SK-N-SH (cell line): Measurements from ENCODE around the gene EFS. TPM values are rescaled to one million over a fixed set of nuclear protein-coding genes. Genes with fewer than 3 reads are reported as not detected.

Experiments used
- CTCF ChIA-PET: fragments of 300-600, 350-600 bp; formaldehyde crosslinking; extraction: SDS; loops from one replicate; lab custom pipeline; 2021; lab: Yijun Ruan, JAX
- POLR2A ChIA-PET: fragments of 350-600 bp; sonication (Branson Sonifier 250); formaldehyde crosslinking; extraction: SDS; loops from one replicate; lab custom pipeline; 2020; ENCODE audit warnings: antibody characterized with exemption, inconsistent platforms; lab: Yijun Ruan, JAX
- DNase-seq: peaks from one replicate; pipeline ENCODE4 v3.0.0; 2012
- H2AFZ ChIP-seq: fragments of 200-600 bp; sonication (generic); 2 replicates; pipeline ENCODE4 v1.8.1; 2016; ENCODE audit warnings: antibody characterized with exemption, mild to moderate bottlenecking, low read depth
- H3F3A ChIP-seq: fragments of 200-600 bp; sonication (generic); replicated peaks from 2 replicates; pipeline ENCODE3; 2016; ENCODE audit warnings: antibody characterized with exemption, mild to moderate bottlenecking; ENCODE audit not compliant: insufficient read depth
- H3K27ac ChIP-seq, 2 experiments: fragments of 200-500 bp in 1 of 2; fragments of 200-600 bp in 1 of 2; sonication (Bioruptor generic) in 1 of 2; sonication (generic), shearing (Covaris generic) in 1 of 2; 2 replicates each; pipeline versions ENCODE4 v1.5.1 to v1.6.1; 2014 to 2016; ENCODE audit warnings: low read depth in 2 of 2, inconsistent platforms in 1 of 2, low read length in 1 of 2, mild to moderate bottlenecking in 1 of 2, mixed read lengths in 1 of 2
- H3K27me3 ChIP-seq: fragments of 200-600 bp; sonication (generic), shearing (Covaris generic); 2 replicates; pipeline ENCODE4 v1.6.1; 2016; ENCODE audit warnings: mixed run types; ENCODE audit not compliant: insufficient read depth
- H3K36me3 ChIP-seq, 2 experiments: fragments of 200-500 bp in 1 of 2; fragments of 200-600 bp in 1 of 2; sonication (Bioruptor generic) in 1 of 2; sonication (generic) in 1 of 2; replicated peaks in 1 of 2; 2 replicates each; pipeline versions ENCODE3 to v1.5.1; 2014 to 2016; ENCODE audit warnings: low read length in 1 of 2, mild to moderate bottlenecking in 1 of 2; ENCODE audit not compliant: insufficient read depth in 2 of 2, control insufficient read depth in 1 of 2
- H3K4me1 ChIP-seq, 2 experiments: fragments of 200-500 bp in 1 of 2; fragments of 200-600 bp in 1 of 2; sonication (Bioruptor generic) in 1 of 2; sonication (generic), shearing (Covaris generic) in 1 of 2; 2 replicates each; pipeline versions ENCODE4 v1.5.1 to v1.6.1; 2014 to 2016; ENCODE audit warnings: low read depth in 1 of 2, low read length in 1 of 2, mixed run types in 1 of 2; ENCODE audit not compliant: insufficient read depth in 2 of 2, control insufficient read depth in 1 of 2
- H3K4me2 ChIP-seq: fragments of 200-600 bp; sonication (generic), shearing (Covaris generic); 2 replicates; pipeline ENCODE4 v1.6.1; 2017; ENCODE audit warnings: mixed run types
- H3K4me3 ChIP-seq, 2 experiments: fragments of 200-500 bp in 1 of 2; fragments of 200-600 bp in 1 of 2; sonication (Bioruptor generic) in 1 of 2; sonication (generic), shearing (Covaris generic) in 1 of 2; 2 replicates each; pipeline versions ENCODE4 v1.5.1 to v1.8.1; 2014 to 2016; ENCODE audit warnings: low read depth in 2 of 2, inconsistent platforms in 1 of 2, low read length in 1 of 2, mild to moderate bottlenecking in 1 of 2, mixed read lengths in 1 of 2, moderate library complexity in 1 of 2
- H3K79me2 ChIP-seq: fragments of 200-600 bp; sonication (generic); 2 replicates; pipeline ENCODE4 v1.8.1; 2017; ENCODE audit warnings: mild to moderate bottlenecking; ENCODE audit not compliant: insufficient read depth
- H3K9ac ChIP-seq: fragments of 200-600 bp; sonication (generic); 2 replicates; pipeline ENCODE4 v1.6.1; 2017; ENCODE audit warnings: mixed run types
- H3K9me2 ChIP-seq: fragments of 200-600 bp; sonication (generic); 2 replicates; pipeline ENCODE4 v1.6.1; 2017; ENCODE audit warnings: mixed run types
- H3K9me3 ChIP-seq: fragments of 200-600 bp; sonication (generic); 2 replicates; pipeline ENCODE4 v1.6.1; 2017; ENCODE audit warnings: mixed run types, mild to moderate bottlenecking, moderate library complexity
- H4K20me1 ChIP-seq: fragments of 200-600 bp; sonication (generic); 2 replicates; pipeline ENCODE4 v1.6.1; 2017; ENCODE audit warnings: mild to moderate bottlenecking, mixed run types; ENCODE audit not compliant: insufficient read depth
- CHD2 ChIP-seq: fragments of 150-350 bp; IDR thresholded peaks from 2 replicates; pipeline ENCODE4 v1.6.1; 2018; ENCODE audit warnings: low read length; ENCODE audit not compliant: partially characterized antibody
- FOSL2 ChIP-seq: IDR thresholded peaks from 2 replicates; pipeline ENCODE4 v1.4.0; 2012; ENCODE audit warnings: low read depth, mild to moderate bottlenecking, moderate library complexity, borderline replicate concordance
- FOXM1 ChIP-seq: IDR thresholded peaks from 2 replicates; pipeline ENCODE4 v1.4.0; 2012; ENCODE audit warnings: low read depth, mild to moderate bottlenecking
- POLR2AphosphoS5 ChIP-seq: IDR thresholded peaks from 2 replicates; pipeline ENCODE4 v1.6.1; 2012; ENCODE audit warnings: low read depth, low read length
- RXRA ChIP-seq: IDR thresholded peaks from 2 replicates; pipeline ENCODE4 v1.4.0; 2012; ENCODE audit warnings: low read depth, mild to moderate bottlenecking, borderline replicate concordance
- SIN3A ChIP-seq: IDR thresholded peaks from 2 replicates; pipeline ENCODE4 v1.6.1; 2012; ENCODE audit warnings: low read depth, mild to moderate bottlenecking, low read length, moderate library complexity, borderline replicate concordance
- YY1 ChIP-seq: IDR thresholded peaks from 2 replicates; pipeline ENCODE4 v1.4.0; 2012; ENCODE audit warnings: low read depth, mild to moderate bottlenecking
- WGBS: methylation state at CpG from one replicate; pipeline ENCODE4 v1.1.6; 2017; ENCODE audit warnings: low lambda C conversion rate; 5-methylcytosine and 5-hydroxymethylcytosine counted together
- polyA plus RNA-seq, 3 experiments: library from polyadenylated mRNA; depleted of rRNA; stranded (reverse); fragments of >200 nt; gene quantifications; 2 replicates each; pipeline ENCODE4 v1.2.3, GENCODE V29; 2012
- TF ChIP-seq, protein P1 (sequence below): fragments of 200-600 bp; sonication (generic); IDR thresholded peaks from 2 replicates; pipeline ENCODE4 v1.6.1; 2017; ENCODE audit warnings: antibody characterized with exemption, mild to moderate bottlenecking, moderate library complexity
- TF ChIP-seq, protein P2 (sequence below): IDR thresholded peaks from 2 replicates; pipeline ENCODE4 v1.4.0; 2012; ENCODE audit warnings: low read depth, borderline replicate concordance
- TF ChIP-seq, protein P3 (sequence below): fragments of 150-350 bp; IDR thresholded peaks from 2 replicates; pipeline ENCODE4 v1.6.1; 2017; ENCODE audit warnings: antibody characterized with exemption, low read length, low read depth, borderline replicate concordance
- TF ChIP-seq, protein P4 (sequence below): IDR thresholded peaks from 2 replicates; pipeline ENCODE4; 2012

EFS gene
- polyA plus RNA-seq, 1 of the 3 experiments (the other 2 are of a cell fraction), result 4.4 TPM

DNA sequence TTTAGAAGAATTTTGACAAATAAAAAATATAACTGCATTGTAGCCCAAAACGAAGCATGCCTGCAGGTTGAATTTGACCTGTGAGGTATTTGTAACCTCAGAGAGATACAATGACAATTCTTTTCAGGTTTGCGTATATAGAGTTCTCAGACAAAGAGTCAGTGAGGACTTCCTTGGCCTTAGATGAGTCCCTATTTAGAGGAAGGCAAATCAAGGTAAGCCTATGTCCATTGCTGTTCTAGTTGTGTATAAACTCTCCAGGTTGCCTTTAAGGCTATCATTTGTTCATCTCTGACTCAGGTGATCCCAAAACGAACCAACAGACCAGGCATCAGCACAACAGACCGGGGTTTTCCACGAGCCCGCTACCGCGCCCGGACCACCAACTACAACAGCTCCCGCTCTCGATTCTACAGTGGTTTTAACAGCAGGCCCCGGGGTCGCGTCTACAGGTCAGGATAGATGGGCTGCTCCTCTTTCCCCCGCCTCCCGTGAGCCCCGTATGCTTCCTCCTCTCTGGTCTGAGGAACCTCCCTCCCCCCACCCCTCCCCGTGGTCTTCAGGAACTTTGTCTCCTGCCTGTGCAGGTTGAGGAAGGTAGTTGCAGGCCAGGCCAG, 41.0 kb downstream of the EFS start (continued):
- TF ChIP-seq, protein P1, sequence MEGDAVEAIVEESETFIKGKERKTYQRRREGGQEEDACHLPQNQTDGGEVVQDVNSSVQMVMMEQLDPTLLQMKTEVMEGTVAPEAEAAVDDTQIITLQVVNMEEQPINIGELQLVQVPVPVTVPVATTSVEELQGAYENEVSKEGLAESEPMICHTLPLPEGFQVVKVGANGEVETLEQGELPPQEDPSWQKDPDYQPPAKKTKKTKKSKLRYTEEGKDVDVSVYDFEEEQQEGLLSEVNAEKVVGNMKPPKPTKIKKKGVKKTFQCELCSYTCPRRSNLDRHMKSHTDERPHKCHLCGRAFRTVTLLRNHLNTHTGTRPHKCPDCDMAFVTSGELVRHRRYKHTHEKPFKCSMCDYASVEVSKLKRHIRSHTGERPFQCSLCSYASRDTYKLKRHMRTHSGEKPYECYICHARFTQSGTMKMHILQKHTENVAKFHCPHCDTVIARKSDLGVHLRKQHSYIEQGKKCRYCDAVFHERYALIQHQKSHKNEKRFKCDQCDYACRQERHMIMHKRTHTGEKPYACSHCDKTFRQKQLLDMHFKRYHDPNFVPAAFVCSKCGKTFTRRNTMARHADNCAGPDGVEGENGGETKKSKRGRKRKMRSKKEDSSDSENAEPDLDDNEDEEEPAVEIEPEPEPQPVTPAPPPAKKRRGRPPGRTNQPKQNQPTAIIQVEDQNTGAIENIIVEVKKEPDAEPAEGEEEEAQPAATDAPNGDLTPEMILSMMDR, result no peak

DNA sequence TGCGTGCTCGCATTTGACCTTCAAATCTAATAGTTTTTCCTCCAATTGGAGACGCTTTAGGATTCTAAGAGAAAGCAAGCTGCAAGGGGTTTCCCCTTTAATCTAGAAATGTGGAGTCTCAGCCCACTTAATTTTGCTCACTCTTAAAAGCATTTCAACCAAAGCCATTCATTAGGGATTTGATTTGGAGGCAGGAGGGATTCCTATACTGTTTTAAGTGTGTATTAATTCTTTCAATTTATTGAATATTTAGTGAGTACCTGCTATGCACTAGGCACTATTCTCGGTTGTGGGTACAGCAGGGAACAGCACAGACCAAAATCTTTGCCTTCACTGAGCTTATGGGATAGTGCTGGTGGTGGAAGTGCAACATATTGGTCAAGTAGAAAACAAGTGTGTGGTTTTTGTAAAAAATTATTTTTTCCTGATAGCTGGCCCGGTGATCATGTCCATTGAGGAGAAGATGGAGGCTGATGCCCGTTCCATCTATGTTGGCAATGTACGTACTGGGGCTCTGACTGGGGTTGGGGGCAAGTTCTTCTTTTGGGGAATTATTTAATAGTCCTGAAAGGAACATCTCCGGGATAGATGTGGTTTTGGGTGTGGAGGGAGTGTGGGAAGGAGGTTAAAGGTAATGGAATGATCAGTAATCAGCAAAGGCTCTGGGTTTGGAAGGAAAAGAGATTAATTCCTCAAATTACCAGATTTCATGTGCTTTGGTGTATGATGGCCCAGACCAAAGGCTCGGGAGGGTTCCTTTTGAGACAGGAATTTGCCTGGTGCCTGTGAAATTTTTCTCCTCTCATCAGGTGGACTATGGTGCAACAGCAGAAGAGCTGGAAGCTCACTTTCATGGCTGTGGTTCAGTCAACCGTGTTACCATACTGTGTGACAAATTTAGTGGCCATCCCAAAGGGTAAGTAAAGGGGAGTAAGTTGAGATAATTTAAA, 42.1 kb downstream of the EFS start:
- H3K79me2 ChIP-seq, result peaks cover 50% of the 10 kb centered on the region
- TF ChIP-seq, protein P2, sequence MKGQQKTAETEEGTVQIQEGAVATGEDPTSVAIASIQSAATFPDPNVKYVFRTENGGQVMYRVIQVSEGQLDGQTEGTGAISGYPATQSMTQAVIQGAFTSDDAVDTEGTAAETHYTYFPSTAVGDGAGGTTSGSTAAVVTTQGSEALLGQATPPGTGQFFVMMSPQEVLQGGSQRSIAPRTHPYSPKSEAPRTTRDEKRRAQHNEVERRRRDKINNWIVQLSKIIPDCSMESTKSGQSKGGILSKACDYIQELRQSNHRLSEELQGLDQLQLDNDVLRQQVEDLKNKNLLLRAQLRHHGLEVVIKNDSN, result no peak
- TF ChIP-seq CHD2, result no peak
- no peak for TF ChIP-seq SIN3A
- TF ChIP-seq RXRA, result no peak
- TF ChIP-seq FOXM1, result no peak
- TF ChIP-seq POLR2AphosphoS5, result no peak
- TF ChIP-seq, protein P3, sequence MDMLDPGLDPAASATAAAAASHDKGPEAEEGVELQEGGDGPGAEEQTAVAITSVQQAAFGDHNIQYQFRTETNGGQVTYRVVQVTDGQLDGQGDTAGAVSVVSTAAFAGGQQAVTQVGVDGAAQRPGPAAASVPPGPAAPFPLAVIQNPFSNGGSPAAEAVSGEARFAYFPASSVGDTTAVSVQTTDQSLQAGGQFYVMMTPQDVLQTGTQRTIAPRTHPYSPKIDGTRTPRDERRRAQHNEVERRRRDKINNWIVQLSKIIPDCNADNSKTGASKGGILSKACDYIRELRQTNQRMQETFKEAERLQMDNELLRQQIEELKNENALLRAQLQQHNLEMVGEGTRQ, result no peak
- no peak for TF ChIP-seq YY1
- TF ChIP-seq, protein P4, sequence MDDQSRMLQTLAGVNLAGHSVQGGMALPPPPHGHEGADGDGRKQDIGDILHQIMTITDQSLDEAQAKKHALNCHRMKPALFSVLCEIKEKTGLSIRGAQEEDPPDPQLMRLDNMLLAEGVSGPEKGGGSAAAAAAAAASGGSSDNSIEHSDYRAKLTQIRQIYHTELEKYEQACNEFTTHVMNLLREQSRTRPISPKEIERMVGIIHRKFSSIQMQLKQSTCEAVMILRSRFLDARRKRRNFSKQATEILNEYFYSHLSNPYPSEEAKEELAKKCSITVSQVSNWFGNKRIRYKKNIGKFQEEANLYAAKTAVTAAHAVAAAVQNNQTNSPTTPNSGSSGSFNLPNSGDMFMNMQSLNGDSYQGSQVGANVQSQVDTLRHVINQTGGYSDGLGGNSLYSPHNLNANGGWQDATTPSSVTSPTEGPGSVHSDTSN, result no peak
- TF ChIP-seq FOSL2, result no peak
- H3K9me2 ChIP-seq, result no peaks in the 10 kb centered on the region
- H4K20me1 ChIP-seq, result no peaks in the 10 kb centered on the region
- H3K27me3 ChIP-seq, result no peaks in the 10 kb centered on the region
- H3K4me3 ChIP-seq, result peak overlapping the region; percentile 84 to 92
- peak overlapping the region; percentile 97 for H3K9ac ChIP-seq
- no peak overlapping the region for H2AFZ ChIP-seq
- H3K27ac ChIP-seq, result peak overlapping the region; percentile 83 to 93
- H3F3A ChIP-seq, result peaks cover 50% of the 10 kb centered on the region
- H3K4me2 ChIP-seq, result peak overlapping the region; percentile 94
- ChIA-PET CTCF (interaction anchor here (0.9 to 13.2 kb wide), 10 partner anchors 17 to 240 kb away, joined by 3 to 179 read pairs (median 5); partner anchors contain the start of genes BCL2L2, CMTM5 and NGDN), POLR2A (interaction anchor here (0.9 to 3.5 kb wide), 9 partner anchors 16 to 233 kb away, joined by 3 to 34 read pairs (median 4); partner anchors contain the start of genes ACIN1, BCL2L2, C14orf119 and EFS)
- peaks cover 42 to 48% of the 10 kb centered on the region in 2 experiments for H3K36me3 ChIP-seq
- H3K4me1 ChIP-seq, result peaks cover 13 to 19% of the 10 kb centered on the region in 2 experiments; a peak in 3 of 4 replicates
- DNase-seq, result no peak
- H3K9me3 ChIP-seq, result no peaks in the 10 kb centered on the region
- WGBS, result 29% methylated on average over 10 of the region's 10 CpGs
